Measurements from ENCODE around the gene MAPKAPK5.

GRCh38 chr12:111936869-111937268, 94.8 kb downstream of the MAPKAPK5 start:
- TF ChIP-seq POLR2A (IDR thresholded peaks at IDR 0.05; ENCODE audit: low read length) (no peak), GATA1 (IDR thresholded peaks at IDR 0.05; ENCODE audit: low read depth, low read length) (no peak)
